ENCODE measurements around the gene PSAT1.

- TF ChIP-seq CTCF (IDR thresholded peaks at IDR 0.05) (no peak), EP300 (IDR thresholded peaks at IDR 0.05) (no peak), POLR2A (IDR thresholded peaks at IDR 0.05) (no peak), POLR2AphosphoS5 (IDR thresholded peaks at IDR 0.05) (no peak)
Observed at GRCh38 chr9:78295177-78295575, 1.7 kb upstream of the PSAT1 start.

Data from gastroesophageal sphincter (tissue), 3 donors.